Cardiac muscle cell (in vitro differentiated cells and primary cell): ENCODE data around the gene PPP1R13L. TPM values are rescaled to one million over a fixed set of nuclear protein-coding genes. Genes with fewer than 3 reads are reported as not detected.
A peak's percentile ranks its signal among the peaks of the same experiment; 100 is the strongest.

Experiments used
- DNase-seq, 2 donors: peaks; one replicate each; pipeline versions ENCODE4 v3.0.0 to v3.0.0-alpha.2; 2010 to 2017; ENCODE audit warnings: low read depth in 1 of 2, low spot score in 1 of 2
- H3K27ac ChIP-seq: fragments of 200-600 bp; sonication (generic); 2 replicates; pipeline ENCODE4 v1.5.1; 2016
- H3K27me3 ChIP-seq: fragments of 200-600 bp; sonication (generic); 2 replicates; pipeline ENCODE4 v1.6.0; 2016; ENCODE audit warnings: control low read depth
- H3K36me3 ChIP-seq: fragments of 200-600 bp; sonication (generic); 2 replicates; pipeline ENCODE4 v1.5.1; 2016; ENCODE audit warnings: control low read depth
- H3K4me1 ChIP-seq: fragments of 200-600 bp; sonication (generic); 2 replicates; pipeline ENCODE4 v1.8.1; 2017; ENCODE audit warnings: low read depth, mild to moderate bottlenecking, mixed run types
- H3K4me3 ChIP-seq: fragments of 200-600 bp; sonication (generic); 2 replicates; pipeline ENCODE4 v1.5.1; 2016; ENCODE audit warnings: mild to moderate bottlenecking
- H3K9me3 ChIP-seq: fragments of 200-600 bp; sonication (generic); 2 replicates; pipeline ENCODE4 v1.5.1; 2017; ENCODE audit warnings: low read depth, mild to moderate bottlenecking, control low read depth
- CTCF ChIP-seq: IDR thresholded peaks from 2 replicates; pipeline ENCODE4 v1.5.1; 2012; ENCODE audit warnings: low read depth, mild to moderate bottlenecking, low read length
- polyA plus RNA-seq: library from polyadenylated mRNA; unstranded; fragments of >200 nt; fragmentation: Nextera tagmentation; extraction: Ambion mirVana; gene quantifications from 2 replicates; pipeline ENCODE4 v1.2.1, GENCODE V29; 2016
- total RNA-seq: library from RNA; depleted of rRNA; stranded (reverse); fragments of >200 nt; gene quantifications from 2 replicates; pipeline ENCODE4 v1.2.3, GENCODE V29; 2016

The PPP1R13L gene
- total and polyA plus RNA-seq, 2 experiments from 2014 or later, result 39.5 to 118 TPM

GRCh38 chr19:45448887-45449299, 44.0 kb upstream of the PPP1R13L start:
- Histone ChIP-seq H3K9me3 (no peaks in the 10 kb centered on the region), H3K27me3 (no peaks in the 10 kb centered on the region), H3K4me3 (no peak overlapping the region), H3K36me3 (no peaks in the 10 kb centered on the region), H3K27ac (no peak overlapping the region), H3K4me1 (peaks cover 4% of the 10 kb centered on the region)
- no peak for TF ChIP-seq CTCF
- DNase-seq, result peak in 1 of 2 donors; percentile 9

GRCh38 chr19:45448425-45448756, 43.5 kb upstream of the PPP1R13L start:
- Histone ChIP-seq H3K9me3 (no peaks in the 10 kb centered on the region), H3K36me3 (no peaks in the 10 kb centered on the region), H3K4me1 (peaks cover 4% of the 10 kb centered on the region), H3K4me3 (no peak overlapping the region), H3K27me3 (no peaks in the 10 kb centered on the region), H3K27ac (no peak overlapping the region)
- no peak for TF ChIP-seq CTCF
- no peak for DNase-seq

- H3K36me3 ChIP-seq, result no peaks in the 10 kb centered on the region
- TF ChIP-seq CTCF, result no peak
- no peaks in the 10 kb centered on the region for H3K9me3 ChIP-seq
- no peak for DNase-seq
- H3K27ac ChIP-seq, result no peak overlapping the region
- no peaks in the 10 kb centered on the region for H3K27me3 ChIP-seq
- H3K4me3 ChIP-seq, result no peak overlapping the region
- peaks cover 4% of the 10 kb centered on the region for H3K4me1 ChIP-seq
These were observed 42.1 kb upstream of the PPP1R13L start for GRCh38 chr19:45446944-45447343.

GRCh38 chr19:45446295-45446694, 41.4 kb upstream of the PPP1R13L start:
- Histone ChIP-seq H3K4me1 (peaks cover 4% of the 10 kb centered on the region), H3K4me3 (no peak overlapping the region), H3K36me3 (no peaks in the 10 kb centered on the region), H3K27ac (no peak overlapping the region), H3K9me3 (no peaks in the 10 kb centered on the region), H3K27me3 (no peaks in the 10 kb centered on the region)
- DNase-seq, result peak in 1 of 2 donors; percentile 62
- peak; percentile 48 for TF ChIP-seq CTCF

GRCh38 chr19:45445139-45445538, 40.3 kb upstream of the PPP1R13L start:
- Histone ChIP-seq H3K27me3 (no peaks in the 10 kb centered on the region), H3K4me1 (peaks cover 15% of the 10 kb centered on the region), H3K27ac (no peak overlapping the region), H3K36me3 (no peaks in the 10 kb centered on the region), H3K9me3 (no peaks in the 10 kb centered on the region), H3K4me3 (no peak overlapping the region)
- no peak for TF ChIP-seq CTCF
- no peak for DNase-seq
